NCI-H1694 (cell line): ENCODE measurements around the gene EEF1G.
A peak's percentile ranks its signal among the peaks of the same experiment; 100 is the strongest.
"Not testable (repeated sequence)": the region's sequence is repeated elsewhere in the genome, so short reads cannot be mapped to it uniquely, and the experiment has no call there.

Experiments used
- DNase-seq: peaks from one replicate; lab custom pipeline; 2025; lab: John Stamatoyannopoulos, UW

EEF1G gene

DNA sequence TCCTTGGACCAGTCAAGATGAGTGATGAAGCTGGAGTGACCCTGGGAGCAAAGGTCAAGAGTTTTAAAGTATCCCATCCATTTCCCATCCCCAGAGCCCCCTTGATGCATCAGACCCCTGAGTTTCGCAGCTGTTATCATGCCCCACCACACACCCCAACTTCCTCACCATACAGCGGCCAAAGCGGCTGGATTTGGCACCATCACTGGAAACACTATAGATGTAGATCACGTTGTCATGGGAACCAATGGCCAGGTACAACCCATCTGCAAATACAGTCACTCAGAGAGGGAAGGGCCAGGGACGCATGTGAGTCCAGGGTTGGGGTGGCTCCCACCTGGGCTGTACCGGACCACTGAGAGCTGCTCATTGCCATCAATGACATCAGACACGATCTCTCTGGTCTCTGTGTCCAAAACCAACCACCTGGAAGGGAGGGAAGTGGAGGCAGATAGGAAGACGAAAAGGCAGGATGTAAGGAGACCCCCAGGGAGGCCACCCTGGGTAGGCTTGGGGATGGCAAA is 30.1 kb upstream of the EEF1G start:
- no peak for DNase-seq

DNA sequence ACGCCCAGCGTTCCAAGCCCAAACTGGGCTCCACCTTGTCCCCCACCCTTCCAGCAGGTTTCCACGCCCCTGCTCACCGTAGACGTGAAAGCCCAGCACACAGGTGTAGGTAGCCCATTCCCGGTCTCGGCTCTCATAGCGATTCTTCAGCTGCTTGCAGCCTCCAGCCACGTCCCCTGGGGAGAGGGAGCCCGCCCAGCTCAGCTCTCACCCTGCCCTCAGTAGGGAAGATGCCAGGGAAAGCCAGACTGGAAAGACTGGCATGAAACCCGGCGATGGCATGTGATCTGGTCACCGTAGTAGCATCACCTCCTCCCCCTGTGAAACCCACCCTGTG is 29.3 kb upstream of the EEF1G start:
- DNase-seq = no peak

DNA sequence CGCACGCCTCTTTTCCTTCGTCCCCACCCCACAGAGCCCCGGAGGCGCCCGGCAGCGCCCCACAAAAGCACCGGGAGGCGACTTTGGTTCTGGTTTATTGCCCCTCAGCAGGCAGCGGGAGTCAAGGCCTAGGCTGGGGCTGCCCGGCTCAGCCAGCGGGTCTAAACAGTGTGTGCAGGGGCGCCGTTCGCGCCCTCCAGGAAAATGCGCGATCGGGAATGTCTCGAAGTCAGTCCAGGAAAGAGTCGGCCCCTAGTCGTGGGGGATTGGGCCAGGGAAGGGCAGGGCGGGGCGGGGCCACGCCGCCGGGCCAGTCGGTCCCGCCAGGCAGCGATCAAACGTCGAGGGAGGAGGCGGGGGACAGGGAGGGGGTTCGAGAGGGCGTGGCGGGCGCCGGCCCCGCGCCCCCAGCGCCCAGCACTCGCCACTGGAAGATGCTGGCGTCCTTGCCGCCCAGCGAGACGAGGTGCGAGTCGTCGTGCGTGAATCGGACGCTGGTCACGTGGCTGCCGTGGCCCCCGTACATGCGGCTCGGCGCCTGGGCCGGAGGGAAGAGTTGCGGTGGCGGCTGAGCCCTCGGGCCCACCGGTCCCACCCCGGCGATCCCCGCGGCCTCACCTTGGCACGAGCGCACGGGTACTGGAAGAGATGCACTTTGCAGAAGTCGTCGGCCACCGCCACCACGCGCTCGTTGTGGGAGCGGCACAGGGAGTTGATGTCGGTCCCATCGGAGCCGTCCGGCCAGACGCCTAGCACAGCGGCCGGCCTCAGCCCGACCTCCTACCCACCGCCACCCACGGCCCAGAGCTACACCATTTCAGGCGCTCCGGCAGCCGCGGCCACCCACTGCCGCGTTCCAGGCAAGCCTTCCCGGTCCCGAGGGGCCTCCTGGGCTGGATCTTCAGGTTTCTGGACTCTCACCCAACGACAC is 28.7 kb upstream of the EEF1G start:
- no peak for DNase-seq

DNA sequence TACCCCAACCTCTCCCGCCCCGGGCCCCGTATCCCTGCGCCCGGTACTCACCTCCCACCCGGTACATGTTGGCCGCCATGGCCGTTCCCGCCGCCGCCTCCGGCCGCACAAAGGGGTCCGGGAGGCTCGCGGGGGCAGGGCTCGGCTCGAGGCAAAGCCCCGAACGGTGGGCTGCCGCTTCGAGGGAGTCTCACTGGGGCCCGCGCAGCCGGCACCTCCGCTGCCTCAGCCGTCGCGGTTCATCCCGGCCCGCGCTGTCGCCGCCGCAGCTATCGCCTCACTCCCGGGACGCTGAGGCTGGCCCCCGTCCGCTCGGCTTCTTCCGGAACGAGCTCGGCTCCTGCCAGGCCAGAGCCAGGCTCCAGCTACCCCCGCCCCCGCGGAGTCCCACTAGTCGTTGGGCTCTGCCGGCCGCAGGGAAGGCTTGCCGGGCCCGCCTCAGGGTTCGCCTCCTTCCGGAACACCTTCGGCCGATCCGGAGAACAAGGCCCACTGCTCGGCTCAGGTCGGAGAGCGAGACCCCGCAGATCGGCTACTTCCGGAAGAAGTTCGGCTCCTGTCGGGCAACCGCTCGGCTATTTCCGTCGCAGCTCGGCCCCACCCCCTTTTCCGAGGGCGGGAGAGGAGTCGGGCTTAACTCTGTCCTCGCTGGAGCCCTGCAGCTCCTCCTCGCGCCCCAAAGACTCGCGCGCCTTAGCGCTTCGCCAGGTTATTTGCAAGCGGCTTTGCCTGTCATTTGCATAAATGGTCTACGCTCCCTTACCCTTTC is 27.9 kb upstream of the EEF1G start, which contains the start of gene MTA2:
Gene MTA2, minus strand, starts transcription at position 494 of the 769 bp plus-strand sequence. Its CDS starts 415 bp downstream, at position 79.
- peak; percentile 93 for DNase-seq

DNA sequence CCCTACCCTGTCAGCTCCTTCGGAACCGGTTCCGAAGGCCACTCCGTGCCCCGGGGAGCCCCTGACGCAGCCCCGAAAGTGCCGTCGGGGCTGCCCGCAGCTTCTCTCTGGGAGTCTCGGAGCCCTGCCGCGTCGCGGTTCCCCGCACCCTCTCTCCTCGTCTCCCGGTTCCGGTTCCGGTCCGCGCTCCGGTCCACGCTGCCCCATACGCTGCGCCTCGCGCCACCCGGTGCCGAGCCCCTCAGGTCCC is 27.4 kb upstream of the EEF1G start:
- no peak for DNase-seq

DNA sequence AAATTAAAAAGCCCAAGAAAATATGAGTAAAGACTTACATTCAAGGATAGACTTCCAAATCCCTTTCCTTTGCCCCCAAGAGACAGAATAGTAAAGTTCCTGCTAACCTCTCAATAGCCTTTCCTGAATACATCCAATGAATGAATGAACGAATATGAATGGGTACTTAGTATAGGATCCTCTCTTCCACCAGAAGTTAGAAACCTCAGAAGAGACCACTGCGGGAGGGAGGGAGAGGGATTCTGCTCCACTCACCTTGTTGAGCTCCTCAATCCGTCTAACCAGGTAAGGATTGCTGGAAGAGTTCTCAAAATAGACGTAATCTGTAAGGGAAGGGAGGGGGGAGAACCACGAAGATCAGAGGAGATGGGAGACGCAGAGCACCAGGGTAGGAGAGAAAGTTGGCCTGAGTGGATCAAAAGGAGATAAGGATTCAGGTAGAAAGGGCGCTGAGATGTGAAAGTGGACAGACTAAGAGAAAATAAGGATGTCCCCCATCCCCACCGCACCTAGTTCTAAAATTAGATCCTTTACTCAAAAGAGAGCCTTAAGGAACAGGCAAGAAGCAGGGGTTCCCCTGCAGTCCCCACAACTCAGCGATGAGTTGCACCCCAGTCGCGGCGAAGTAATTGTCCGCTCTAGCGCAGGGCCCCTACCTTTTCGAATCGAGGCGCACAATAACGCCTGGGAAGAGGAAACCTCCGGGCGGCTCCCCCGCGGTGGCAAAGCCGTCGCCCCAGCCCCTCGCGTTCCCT is 26.9 kb upstream of the EEF1G start:
- DNase-seq = no peak

DNA sequence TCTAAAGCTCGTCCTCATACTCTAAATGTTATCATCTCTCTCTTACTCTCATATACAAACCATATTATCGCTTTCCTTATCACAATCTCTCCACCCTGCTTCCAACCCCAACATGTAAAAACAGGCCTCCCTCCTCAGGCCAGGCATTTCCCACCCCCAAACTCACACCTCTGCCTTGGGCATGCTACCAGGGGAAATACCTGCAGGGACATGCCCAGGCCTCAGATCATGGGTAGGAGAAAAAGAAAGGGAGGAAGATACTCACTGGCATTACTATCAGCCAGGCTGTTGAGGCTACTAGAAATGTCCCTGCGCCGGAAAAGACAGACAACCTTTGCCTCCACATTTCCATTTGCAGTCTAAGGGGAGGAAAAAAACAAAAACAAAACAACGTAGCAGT is 26.2 kb upstream of the EEF1G start:
- DNase-seq = no peak

DNA sequence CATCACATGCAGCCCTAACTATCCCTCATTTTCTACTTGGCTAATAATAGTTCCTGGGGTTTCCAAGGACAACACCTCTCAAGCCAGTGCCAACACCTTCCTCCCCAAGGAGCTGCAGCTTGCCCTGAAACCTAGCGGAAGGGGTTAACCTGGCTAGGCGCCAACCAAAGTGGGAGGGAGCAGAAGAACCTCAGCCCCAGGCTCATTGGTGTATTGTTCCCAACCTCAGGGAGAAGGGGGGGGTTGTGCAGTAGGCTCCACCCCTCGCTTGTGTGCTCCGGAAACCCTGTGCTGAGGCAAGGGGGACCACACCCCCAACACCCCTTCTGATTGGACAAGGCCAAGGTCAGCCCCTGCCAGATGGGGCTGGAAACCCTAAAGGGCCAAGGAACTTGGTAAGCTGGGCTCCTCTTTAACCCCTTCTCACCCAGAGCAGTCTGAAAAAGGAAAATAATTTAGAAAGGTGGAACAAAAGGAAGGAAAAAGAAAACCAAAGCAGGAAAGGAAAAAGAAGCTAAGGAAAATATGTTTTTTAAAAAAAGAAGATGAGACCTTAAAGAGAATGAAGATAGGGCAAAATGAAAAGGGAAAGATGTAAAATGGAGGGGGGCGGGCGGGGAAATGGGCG is 25.5 kb upstream of the EEF1G start:
- DNase-seq = peak; percentile 93

DNA sequence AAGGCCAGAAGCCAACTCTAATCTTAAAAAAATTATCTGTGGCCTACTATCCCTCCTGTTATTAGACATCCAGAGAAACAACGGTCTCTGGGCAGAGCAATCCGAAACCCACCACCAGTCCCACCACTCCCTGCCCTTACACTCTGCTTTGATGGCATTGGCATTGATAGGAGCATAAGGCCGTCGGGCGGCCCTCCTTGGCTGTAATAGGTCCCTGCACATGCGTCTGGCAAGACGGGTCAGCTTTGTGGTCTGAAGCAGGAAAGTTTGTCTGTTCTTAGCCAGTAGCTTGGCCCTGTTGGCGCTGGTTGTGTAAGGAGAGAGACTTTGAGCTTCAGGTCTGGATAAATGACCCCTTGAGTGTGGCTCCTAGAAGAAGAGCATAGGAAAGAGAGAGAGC is 21.4 kb upstream of the EEF1G start:
- DNase-seq = no peak

DNA sequence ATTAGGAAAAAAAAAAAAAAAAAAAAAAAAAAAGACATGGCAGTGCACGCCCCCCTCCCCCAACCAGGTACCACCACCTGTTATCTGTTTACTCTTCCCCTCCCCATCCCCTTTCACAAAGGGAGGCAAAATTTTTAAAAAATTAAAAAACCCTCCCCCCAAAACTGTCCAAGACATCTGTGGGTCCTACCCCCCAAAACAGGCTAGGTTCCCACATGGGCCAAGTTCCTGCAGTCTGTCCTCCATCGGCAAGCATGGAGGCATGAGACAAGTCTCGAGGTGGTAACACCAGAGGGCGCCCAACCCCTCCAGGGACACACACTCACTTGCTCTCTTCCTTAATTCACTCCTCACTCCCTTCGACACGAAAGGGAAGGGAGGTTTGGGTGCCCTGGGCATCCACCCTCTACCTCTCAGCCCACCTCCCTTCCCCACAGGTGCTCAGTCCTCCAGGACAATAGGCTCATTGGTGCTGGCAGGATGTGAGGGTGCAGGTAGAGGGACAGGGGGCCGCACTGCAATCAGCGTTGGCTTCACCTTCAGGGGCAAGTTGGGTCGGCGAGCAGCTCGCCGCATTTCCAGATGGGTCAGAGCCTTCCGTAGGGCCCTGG is 19.8 kb upstream of the EEF1G start:
- DNase-seq = peak; percentile 33

DNA sequence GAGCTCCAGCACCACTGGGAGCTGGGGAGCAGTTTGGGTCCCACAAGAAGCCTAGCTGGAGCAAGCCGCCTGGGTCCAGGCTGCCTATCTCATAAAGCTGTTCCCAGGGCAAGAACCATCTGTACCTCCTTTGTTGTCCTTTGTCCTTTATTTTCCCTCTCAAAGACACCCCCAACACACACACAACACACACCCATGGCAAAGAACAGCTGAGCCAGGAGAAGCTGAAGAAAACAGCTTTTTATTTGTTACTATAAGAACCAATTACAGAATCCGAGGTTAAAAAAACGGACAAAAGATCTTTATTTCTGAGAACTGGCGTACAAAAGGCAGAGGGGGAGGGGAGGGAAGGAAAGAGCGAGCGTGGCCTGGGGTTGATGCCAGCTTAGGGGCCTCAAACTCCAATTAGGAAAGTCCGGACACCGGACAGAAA is 19.3 kb upstream of the EEF1G start:
- DNase-seq = no peak

DNA sequence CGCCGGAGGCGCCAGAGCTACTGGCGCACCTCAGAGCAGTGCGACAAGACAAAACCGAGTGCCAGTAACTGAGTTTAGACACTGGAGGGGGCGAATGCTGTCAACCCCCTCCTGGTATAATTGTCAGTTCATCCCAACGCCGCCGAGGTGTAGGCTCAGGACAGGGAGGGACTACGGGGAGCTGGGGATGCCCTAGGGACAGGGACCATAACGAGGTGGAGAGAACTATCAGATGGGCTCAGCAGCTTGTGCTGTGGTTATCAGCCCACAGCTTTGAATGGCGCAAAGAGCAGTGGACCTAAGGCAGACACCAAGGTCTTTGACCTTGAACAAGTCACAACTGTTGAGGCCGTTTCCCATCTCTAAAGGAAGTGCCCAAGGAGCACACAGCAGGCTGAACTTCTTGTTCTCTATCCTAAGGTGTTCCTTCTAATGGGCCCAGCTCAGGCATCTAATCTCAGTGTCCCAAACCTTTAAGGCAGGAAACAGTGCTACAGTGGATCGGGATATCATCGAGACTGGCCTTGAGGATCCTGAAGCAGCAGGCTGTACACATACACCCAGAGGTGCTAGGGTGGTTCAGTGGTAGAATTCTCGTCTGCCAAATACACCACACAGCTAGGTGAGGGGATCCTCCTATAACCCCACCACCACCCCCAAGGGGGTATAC is 18.6 kb upstream of the EEF1G start:
- no peak for DNase-seq

DNA sequence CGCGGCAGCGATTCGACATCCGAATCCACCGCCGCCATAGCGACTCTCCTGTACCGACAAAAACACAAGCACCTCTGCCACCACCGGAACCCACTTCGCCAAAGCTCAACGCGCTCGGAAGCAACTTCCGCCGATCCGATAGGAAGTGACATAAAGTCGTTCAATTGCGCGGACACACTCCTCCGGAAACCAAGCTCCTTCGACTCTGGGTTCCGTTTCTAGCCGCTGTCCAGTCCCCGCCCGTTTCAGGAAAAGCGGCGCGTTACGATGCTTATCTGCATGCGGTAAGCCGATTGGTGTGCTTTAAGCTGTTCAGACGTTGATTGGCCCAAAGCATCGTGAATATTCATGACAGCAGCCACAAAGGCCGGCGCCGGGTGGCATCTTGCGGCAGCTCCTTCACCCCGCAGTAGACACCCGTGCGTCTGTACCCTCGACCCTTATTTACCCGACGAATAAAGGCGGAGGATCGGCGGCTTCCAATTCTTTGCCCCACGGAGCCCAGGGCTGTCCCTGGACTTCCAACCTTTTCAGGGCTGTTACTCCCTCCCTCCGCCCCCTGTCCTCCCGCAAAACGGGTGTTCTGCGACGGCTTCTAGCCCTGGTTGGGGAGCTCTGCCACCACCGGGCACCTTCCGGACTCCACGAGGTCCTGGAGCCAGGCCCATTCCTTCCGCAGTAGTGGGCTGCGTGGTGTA is 17.9 kb upstream of the EEF1G start, which contains the start of gene TUT1:
Gene TUT1, minus strand, starts transcription at position 76 of the 698 bp plus-strand sequence. Its CDS starts 38 bp downstream, at position 38.
- peak; percentile 98 for DNase-seq

DNA sequence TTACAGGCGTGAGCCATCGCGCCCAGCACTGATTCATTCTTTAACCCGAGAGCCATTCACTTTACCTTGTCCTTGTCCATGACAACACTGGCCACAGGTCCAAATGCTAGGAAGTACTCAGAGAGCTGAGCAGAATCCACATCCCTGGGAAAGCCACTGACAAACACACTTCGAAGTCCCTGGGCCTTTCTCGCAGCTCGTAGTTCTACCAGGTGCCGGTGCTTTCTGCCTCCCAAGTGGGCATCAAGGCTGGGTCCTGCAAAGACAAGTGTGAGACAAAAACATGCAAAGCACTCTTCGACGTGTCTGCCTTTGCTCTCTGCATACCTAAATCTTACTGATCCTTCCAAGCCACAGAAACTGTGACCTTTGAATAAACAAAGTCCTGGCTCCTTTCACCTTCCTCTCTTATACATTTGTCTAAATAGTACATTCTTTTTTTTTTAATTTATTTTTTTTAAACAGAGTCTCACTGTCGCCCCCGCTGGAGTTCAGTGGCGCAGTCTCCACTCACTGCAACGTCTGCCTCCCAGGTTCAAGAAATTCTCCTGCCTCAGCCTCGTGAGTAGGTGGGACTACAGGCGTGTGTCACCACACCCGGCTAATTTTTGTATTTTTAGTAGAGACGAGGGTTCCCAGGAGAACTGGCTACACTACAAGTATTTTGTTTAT is 15.4 kb upstream of the EEF1G start:
- no peak for DNase-seq

DNA sequence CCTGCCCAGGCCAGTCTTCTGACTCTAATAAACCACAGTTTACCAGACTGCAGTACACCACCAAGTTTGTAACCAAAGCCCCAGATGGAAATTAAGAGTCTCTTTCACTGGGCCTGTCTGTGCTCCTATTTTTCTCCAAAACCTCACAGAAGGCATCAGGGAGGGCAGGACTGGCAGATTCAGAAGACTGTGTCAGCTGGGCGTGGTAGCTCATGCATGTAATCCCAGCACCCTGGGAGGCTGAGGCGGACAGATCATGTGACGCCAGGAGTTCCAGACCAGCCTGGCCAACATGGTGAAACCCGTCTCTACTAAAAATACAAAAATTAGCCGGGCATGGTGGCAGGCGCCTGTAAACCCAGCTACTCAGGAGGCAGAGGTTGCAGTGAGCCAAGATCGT is 11.7 kb upstream of the EEF1G start:
- not testable (repeated sequence) for DNase-seq

DNA sequence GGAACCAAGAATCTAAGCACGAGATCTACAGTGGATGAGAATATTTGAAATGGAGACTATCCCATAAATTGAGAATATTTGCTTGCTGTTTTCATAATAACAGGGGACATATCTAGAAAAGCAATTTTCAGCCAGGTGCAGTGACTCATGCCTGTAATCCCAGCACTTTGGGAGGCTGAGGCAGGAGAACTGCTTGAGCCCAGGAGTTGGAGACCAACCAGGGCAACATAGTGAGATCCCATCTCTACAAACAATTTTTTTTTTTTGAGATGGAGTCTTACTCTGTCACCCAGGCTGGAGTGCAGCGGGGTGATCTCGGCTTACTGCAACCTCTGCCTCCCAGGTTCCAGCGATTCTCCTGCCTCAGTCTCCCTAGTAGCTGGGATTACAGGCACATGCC is 8.0 kb upstream of the EEF1G start:
- DNase-seq = not testable (repeated sequence)

DNA sequence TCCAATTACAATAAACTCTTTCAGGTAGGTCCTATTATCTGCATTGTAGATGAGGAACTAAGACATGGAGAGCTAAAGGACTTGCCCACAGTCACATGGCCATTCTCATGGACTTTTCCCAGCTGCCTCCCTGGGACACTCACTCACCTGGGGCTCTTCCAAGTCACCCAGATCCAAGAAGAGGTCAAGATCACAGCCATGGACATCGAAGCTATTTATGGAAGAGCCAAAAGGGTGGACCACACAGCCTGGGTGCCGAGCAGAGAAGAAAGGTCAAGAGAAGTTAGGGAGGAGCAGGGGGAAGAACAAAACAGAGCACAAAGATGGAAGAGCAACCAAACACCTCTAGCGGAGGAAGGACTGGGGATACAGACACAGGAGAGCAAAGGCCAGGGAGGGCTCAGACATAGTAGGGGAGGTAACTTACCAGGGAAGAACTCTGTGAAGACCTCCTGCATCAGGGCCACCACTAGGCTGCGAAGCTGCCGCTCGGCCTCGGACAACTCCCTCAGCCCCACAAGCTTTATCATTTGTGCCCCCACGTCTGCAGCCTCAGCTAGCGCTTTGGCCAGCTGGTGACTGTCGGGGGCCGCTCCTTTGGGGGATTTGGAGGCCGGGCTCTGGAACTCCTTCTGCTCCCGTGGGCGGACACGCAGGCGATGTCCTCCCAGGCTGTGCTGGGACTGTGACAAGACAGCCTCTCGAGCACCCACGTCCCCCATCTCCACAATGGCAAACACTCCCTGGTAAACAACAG is 7.4 kb upstream of the EEF1G start:
- DNase-seq = no peak

DNA sequence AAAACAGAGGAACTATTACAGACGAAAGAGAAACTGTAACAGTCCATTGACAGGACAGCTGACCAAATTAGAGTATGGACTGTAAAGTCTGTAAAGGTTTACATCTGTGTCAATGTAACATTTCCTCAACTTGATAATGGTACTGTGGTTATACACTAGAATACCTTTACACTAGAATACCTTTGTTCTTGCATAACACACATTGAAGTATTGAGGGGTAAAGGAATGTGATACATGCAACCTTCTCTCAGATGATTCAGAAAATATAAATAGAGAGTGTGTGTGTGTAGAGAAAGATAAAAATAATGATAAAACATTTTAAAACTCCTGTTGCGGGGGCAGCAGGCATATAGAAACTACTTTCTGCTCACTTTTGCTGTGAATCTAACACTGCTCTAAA is 5.6 kb upstream of the EEF1G start:
- no peak for DNase-seq

DNA sequence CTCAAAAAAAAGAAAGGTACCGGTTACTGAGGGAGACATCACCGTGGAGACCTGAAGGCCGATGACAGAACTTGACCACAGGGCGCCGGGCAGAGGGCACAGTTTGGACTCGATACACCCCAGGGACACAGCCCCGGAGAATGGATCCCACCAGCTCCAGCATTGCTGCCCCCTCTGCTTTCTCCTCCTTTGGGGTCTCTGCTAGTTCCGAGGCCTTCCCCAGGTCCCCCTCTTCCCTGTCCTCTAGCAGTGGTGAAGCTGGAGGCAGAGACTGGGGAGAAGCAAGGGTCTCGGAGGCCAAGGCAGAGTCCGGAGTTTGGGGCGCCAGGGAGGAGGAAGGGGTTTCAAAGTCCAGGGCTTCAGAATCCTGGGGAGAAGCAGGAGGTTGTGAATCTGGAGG is 4.8 kb upstream of the EEF1G start:
- no peak for DNase-seq
